Measurements from ENCODE around the gene KCNE5. TPM values are rescaled to one million over a fixed set of nuclear protein-coding genes. Genes with fewer than 3 reads are reported as not detected.
A peak's percentile ranks its signal among the peaks of the same experiment; 100 is the strongest.
"Not testable (repeated sequence)": the region's sequence is repeated elsewhere in the genome, so short reads cannot be mapped to it uniquely, and the experiment has no call there.

KCNE5 gene
- total RNA-seq, 1 experiment from 2014 or later, result 1.4 TPM

GRCh38 chrX:109643687-109644086 lies 18.7 kb upstream of the KCNE5 start:
- Histone ChIP-seq H3K4me2 (no peak overlapping the region), H2AFZ (no peak overlapping the region), H3K79me2 (ENCODE audit: low read depth) (no peaks in the 10 kb centered on the region), H3K4me3 (no peak overlapping the region), H3K9me2 (ENCODE audit: insufficient read depth) (no peaks in the 10 kb centered on the region), H3K27ac (no peak overlapping the region), H4K20me1 (ENCODE audit: insufficient read depth) (no peaks in the 10 kb centered on the region), H3K4me1 (replicated peaks; ENCODE audit: insufficient read depth) (no peaks in the 10 kb centered on the region), H3K36me3 (ENCODE audit: low read depth) (no peaks in the 10 kb centered on the region), H3K9me3 (ENCODE audit: insufficient read depth, low read depth) (no peaks in the 10 kb centered on the region), H3F3A (ENCODE audit: insufficient read depth, low read depth) (no peaks in the 10 kb centered on the region), H3K27me3 (ENCODE audit: insufficient read depth, low read depth) (no peaks in the 10 kb centered on the region)
- intact Hi-C loops (cut with micrococcal nuclease; ENCODE audit: unreplicated experiment), result no loop called here
- BruUV-seq (replicated peaks), result no TSS peak
- TF ChIP-seq CTCF (conservative IDR thresholded peaks at IDR 0.05) (no peak), EZH2 (IDR thresholded peaks at IDR 0.05; ENCODE audit: low read depth) (no peak)
- POLR2A ChIA-PET (ENCODE audit: unreplicated experiment), result interaction anchor here (0.7 kb wide), 1 partner anchor 219 kb away, joined by 19 read pairs; no protein-coding TSS in a partner anchor
- CTCF ChIA-PET, result no interaction called here
- DNase-seq, result no peak

GRCh38 chrX:109638158-109638557 lies 13.2 kb upstream of the KCNE5 start:
- no peaks in the 10 kb centered on the region for H4K20me1 ChIP-seq (ENCODE audit: insufficient read depth)
- no peak overlapping the region for H3K4me2 ChIP-seq
- no peaks in the 10 kb centered on the region for H3K27me3 ChIP-seq (ENCODE audit: insufficient read depth, low read depth)
- intact Hi-C loops (cut with micrococcal nuclease; ENCODE audit: unreplicated experiment), result loop anchor here (5.0 to 10.0 kb wide), 2 partner anchors 507 to 936 kb away; no protein-coding TSS in a partner anchor
- H2AFZ ChIP-seq, result no peak overlapping the region
- POLR2A ChIA-PET (ENCODE audit: unreplicated experiment), result no interaction called here
- TF ChIP-seq EZH2 (IDR thresholded peaks at IDR 0.05; ENCODE audit: low read depth), result no peak
- no peak for TF ChIP-seq CTCF (conservative IDR thresholded peaks at IDR 0.05)
- BruUV-seq (replicated peaks), result no TSS peak
- no peak overlapping the region for H3K4me3 ChIP-seq
- no peaks in the 10 kb centered on the region for H3F3A ChIP-seq (ENCODE audit: insufficient read depth, low read depth)
- H3K36me3 ChIP-seq (ENCODE audit: low read depth), result no peaks in the 10 kb centered on the region
- no peak for DNase-seq
- CTCF ChIA-PET, result no interaction called here
- no peak overlapping the region for H3K27ac ChIP-seq
- no peaks in the 10 kb centered on the region for H3K9me3 ChIP-seq (ENCODE audit: insufficient read depth, low read depth)
- no peaks in the 10 kb centered on the region for H3K9me2 ChIP-seq (ENCODE audit: insufficient read depth)
- no peaks in the 10 kb centered on the region for H3K79me2 ChIP-seq (ENCODE audit: low read depth)
- H3K4me1 ChIP-seq (replicated peaks; ENCODE audit: insufficient read depth), result no peaks in the 10 kb centered on the region

GRCh38 chrX:109637477-109637876 lies 12.5 kb upstream of the KCNE5 start:
- H3K4me2 ChIP-seq; H3K27ac ChIP-seq; H3K27me3 ChIP-seq (ENCODE audit: insufficient read depth, low read depth); CTCF ChIA-PET; H2AFZ ChIP-seq; H3K9me2 ChIP-seq (ENCODE audit: insufficient read depth); POLR2A ChIA-PET (ENCODE audit: unreplicated experiment); H3K4me3 ChIP-seq; H3K4me1 ChIP-seq (replicated peaks; ENCODE audit: insufficient read depth); DNase-seq; H3K36me3 ChIP-seq (ENCODE audit: low read depth); H3F3A ChIP-seq (ENCODE audit: insufficient read depth, low read depth); BruUV-seq (replicated peaks); H3K9me3 ChIP-seq (ENCODE audit: insufficient read depth, low read depth); H4K20me1 ChIP-seq (ENCODE audit: insufficient read depth); H3K79me2 ChIP-seq (ENCODE audit: low read depth): not testable (repeated sequence)
- intact Hi-C loops (cut with micrococcal nuclease; ENCODE audit: unreplicated experiment), result loop anchor here (5.0 to 10.0 kb wide), 2 partner anchors 507 to 935 kb away; no protein-coding TSS in a partner anchor

GRCh38 chrX:109635146-109635545 lies 10.2 kb upstream of the KCNE5 start:
- Histone ChIP-seq H3K36me3 (ENCODE audit: low read depth) (no peaks in the 10 kb centered on the region), H3K4me1 (replicated peaks; ENCODE audit: insufficient read depth) (no peaks in the 10 kb centered on the region), H3K27me3 (ENCODE audit: insufficient read depth, low read depth) (no peaks in the 10 kb centered on the region), H4K20me1 (ENCODE audit: insufficient read depth) (no peaks in the 10 kb centered on the region), H2AFZ (no peak overlapping the region), H3K9me3 (ENCODE audit: insufficient read depth, low read depth) (no peaks in the 10 kb centered on the region), H3K79me2 (ENCODE audit: low read depth) (no peaks in the 10 kb centered on the region), H3K4me3 (no peak overlapping the region), H3F3A (ENCODE audit: insufficient read depth, low read depth) (no peaks in the 10 kb centered on the region), H3K9me2 (ENCODE audit: insufficient read depth) (no peaks in the 10 kb centered on the region), H3K4me2 (no peak overlapping the region), H3K27ac (no peak overlapping the region)
- ChIA-PET CTCF (interaction anchor here (0.5 to 1.8 kb wide), 4 partner anchors 77 to 1212 kb away, joined by 3 to 9 read pairs (median 7); no protein-coding TSS in a partner anchor), POLR2A (ENCODE audit: unreplicated experiment) (interaction anchor here (0.5 to 0.6 kb wide), 2 partner anchors 367 to 894 kb away, joined by 3 to 9 read pairs; no protein-coding TSS in a partner anchor)
- no TSS peak for BruUV-seq (replicated peaks)
- peak; percentile 71 for TF ChIP-seq CTCF (conservative IDR thresholded peaks at IDR 0.05)
- TF ChIP-seq EZH2 (IDR thresholded peaks at IDR 0.05; ENCODE audit: low read depth), result no peak
- DNase-seq, result peak in 1 of 2 experiments; percentile 4
- intact Hi-C loops (cut with micrococcal nuclease; ENCODE audit: unreplicated experiment), result loop anchor here (5.0 to 10.0 kb wide), 2 partner anchors 510 to 933 kb away; no protein-coding TSS in a partner anchor
